Measurements from ENCODE around the gene IFI27.

DNA sequence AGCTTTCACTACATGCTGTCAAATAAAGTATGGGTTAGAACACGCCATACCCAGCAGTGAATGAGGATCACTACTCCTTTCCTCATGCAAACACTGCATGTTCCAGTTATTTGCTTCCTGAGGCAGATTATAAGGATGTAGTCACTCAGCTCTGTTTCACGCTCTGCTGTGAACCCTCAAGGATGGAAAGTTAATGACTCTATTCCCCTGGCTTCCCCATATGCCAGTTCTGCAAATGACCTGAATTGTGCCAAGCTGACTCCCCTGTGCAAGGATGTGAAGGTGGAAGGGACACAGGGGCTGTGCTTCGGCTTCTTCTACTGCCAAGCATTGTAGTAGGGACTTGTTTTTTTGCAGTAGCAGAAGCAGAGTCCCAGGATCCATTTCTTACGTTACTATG is 22.6 kb upstream of the IFI27 start:
- TF ChIP-seq, protein P1, sequence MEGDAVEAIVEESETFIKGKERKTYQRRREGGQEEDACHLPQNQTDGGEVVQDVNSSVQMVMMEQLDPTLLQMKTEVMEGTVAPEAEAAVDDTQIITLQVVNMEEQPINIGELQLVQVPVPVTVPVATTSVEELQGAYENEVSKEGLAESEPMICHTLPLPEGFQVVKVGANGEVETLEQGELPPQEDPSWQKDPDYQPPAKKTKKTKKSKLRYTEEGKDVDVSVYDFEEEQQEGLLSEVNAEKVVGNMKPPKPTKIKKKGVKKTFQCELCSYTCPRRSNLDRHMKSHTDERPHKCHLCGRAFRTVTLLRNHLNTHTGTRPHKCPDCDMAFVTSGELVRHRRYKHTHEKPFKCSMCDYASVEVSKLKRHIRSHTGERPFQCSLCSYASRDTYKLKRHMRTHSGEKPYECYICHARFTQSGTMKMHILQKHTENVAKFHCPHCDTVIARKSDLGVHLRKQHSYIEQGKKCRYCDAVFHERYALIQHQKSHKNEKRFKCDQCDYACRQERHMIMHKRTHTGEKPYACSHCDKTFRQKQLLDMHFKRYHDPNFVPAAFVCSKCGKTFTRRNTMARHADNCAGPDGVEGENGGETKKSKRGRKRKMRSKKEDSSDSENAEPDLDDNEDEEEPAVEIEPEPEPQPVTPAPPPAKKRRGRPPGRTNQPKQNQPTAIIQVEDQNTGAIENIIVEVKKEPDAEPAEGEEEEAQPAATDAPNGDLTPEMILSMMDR (IDR thresholded peaks at IDR 0.05): no peak
- no peak for TF ChIP-seq POLR2A (IDR thresholded peaks at IDR 0.05; ENCODE audit: low read depth)
- TF ChIP-seq EP300 (IDR thresholded peaks at IDR 0.05): no peak
- no peak for TF ChIP-seq POLR2AphosphoS5 (IDR thresholded peaks at IDR 0.05)
